ENCODE data around the gene FAM200B.

Gene FAM200B

DNA sequence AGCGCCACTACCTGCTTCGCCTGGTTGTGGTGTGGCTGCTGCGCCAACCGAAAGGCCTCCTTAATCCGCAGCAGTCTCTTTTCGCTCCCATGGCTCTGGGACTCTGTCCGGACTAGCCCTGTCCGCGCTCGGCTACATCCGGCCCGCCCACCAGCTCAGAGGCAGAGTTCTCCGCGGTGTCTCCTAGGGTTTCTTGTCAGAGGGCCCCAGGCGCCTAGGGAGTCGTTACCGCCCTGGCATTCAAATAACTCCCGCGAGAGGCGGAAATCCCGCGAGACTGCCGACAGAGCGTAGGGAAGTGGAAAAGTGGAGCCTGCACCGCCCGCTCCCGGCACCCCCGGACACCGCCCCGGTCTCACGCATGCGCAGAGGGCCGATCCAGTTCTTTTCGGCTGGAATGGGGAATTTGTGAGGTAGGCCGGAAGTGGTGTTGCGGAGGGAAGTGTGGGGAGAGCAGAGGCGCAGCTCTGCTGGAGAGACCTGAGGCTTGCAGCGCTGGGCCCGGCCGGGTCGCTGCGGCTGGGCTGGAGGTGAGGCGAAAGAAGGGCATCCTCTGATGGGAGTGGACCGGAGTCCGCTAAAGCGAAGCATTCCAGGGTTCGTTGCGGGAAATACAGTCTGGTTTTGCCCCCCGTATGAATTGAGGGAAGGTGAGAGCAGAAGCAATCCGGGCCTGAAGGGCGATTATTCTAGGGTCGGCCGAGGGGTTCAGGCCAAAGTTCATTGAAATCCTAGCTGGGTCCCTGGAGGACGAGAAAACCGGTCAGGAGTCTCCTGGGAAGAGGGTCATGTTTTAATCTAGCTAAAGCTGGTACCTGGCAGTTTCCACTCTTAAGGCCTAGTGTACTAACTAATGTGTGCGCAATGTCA, at the start of gene FAM200B:
FAM200B (plus strand) TSS at position 456 of the 870 bp plus-strand sequence. CDS start 5,151 bp downstream, outside the sequence.
- DNase-seq: peak; percentile 99

DNA sequence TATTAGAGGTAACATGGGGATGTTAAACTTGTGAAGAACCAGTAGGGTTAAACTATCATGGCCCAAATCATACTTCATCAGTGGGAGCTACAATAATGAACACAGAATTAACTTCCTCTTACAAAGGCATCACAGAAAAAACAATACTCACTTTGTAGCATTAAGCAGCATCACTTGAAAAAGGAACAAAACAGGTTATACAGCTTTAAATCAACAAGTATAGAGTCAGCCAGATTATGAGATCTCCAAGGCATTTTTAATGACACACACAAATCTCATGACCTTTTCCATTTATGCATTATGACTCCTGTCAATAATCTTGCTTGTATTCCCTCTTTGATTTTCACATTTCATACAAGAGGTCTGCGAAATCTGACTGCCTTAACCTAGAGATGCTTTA, 44.8 kb upstream of the FAM200B start:
- DNase-seq: no peak

DNA sequence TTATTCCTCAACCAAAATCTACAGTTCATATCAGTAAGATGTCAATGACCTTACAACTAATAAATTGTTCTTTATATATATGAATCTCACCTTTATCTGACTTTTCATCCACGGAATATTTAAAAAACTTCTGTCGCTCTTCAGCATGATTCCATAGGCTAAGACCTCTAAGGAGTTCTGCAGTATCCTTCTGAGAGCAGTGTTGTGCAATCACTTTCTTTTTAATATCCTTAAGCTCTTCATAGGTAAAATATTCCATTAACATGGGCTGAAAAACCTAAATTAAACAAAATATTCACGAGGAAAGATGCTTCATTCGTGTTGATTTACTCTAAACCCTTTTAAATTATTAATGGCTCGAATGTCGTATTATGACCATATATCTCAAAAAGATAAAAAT, 43.2 kb upstream of the FAM200B start:
- DNase-seq: no peak

DNA sequence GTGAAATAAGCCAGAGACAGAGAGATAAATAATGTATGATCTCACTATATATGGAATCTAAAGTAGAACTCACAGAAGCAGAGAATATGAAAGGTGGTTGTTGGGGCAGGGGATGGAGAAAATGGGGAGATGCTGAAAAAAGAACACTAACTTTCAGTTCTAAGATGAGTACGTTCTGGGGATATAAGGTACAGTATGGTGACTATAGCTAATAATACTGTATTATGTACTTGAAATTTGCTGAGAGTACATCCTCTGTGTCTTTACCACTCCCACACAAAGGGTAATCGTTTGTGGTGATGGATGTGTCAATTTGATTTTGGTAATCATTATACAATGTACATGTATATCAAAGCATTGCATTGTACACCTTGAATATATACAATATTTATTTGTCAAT, 33.0 kb upstream of the FAM200B start:
- DNase-seq: no peak

DNA sequence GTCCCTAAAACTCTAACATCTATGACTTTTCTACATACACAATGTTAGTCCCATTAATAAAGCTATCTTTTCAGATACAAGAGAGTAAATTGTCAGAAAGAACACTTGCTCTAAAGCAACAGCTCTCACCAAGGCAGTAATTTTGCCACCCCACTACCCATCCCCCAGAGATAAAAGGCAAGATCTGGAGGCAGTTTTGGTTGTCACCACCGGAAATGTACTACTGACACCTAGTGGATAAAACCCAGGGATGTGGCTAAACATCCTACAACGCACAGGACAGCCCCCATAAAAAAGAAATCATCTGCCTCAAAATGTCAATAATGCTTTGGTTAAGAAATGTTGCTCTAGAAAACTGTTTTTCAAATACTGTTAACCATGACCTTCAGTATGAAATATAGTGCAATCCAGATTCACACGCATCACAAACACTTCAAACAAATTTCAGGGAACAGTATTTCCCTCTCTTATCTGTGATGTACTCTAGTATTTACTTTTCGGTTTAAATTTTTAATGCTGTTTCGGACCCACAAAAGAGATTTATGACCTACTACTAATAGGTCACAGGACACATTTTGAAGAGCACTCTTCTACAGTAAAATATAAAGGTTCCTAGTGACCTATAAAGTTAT, 31.6 kb upstream of the FAM200B start:
- DNase-seq: peak; percentile 67

DNA sequence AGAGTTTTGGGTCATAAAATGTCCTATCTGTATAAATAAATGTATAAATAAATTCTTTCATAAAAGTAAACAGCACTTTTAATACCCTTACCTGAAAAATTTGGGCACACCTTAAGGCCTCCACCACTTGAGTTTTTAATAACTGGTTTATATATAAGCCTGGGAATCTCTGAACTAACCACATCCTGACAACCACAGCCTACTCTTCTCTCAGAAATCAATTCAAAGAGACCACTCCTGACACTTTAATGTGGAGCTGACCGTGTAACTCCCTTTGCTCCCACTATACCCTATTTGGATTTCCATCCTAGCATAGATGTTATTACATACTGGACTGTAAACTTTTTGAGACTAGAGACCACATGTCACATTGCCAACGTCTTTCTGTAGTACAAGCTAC, 30.0 kb upstream of the FAM200B start:
- DNase-seq: no peak

DNA sequence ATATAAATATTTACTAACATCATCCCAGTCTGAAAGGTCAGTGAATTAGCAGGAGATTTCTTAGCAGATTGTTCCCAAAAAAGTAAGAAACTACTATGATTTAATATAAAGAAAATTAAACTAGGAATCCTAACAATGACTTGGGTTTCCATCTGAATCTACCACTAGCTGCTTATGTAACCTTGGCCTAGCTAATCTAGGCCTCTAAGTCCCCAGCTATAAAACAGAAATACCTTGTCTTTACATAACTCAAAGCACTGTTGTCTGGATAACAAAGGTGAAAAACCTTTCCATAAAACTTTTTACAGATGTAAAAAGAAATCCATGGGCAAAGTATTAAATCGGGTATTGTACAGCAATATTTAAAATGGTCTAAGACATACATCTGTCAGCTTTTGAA, 29.4 kb upstream of the FAM200B start:
- no peak for DNase-seq

DNA sequence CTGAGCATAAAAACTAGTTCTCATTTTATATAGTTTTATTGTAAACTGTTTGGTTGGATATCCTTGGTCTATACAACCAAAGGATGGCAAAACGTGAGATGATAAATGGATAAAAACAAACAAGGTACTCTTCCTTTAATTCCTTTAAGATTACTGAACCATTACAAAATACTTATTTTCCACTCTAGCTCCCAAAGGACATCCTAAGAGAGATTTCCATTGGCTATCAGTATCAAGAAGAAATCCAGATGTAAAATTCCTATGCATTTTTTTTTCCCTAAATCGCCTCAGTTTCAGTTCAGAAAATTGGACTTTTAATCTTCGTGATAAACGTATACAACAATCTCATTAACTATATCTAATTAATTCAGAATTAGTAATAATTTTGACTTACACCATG, 28.8 kb upstream of the FAM200B start:
- no peak for DNase-seq

DNA sequence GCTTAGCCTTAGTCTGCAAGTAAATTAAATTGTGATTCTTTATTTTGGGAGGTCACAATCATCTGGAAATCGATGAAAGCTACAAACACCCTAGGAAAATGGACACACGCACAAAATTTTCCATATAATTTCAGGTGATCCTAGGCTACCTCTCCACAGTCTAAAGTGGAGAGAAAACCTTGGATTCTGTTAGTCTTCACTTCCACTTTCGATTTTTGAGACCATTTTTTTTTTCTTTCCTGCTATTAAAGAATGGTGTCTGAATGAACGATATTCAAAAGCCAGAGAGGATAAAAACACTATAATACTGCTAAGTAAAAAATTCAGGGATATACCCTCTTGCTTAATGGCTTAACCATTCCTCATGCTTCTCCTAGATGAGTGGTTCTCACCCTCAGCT, 28.2 kb upstream of the FAM200B start:
- no peak for DNase-seq

DNA sequence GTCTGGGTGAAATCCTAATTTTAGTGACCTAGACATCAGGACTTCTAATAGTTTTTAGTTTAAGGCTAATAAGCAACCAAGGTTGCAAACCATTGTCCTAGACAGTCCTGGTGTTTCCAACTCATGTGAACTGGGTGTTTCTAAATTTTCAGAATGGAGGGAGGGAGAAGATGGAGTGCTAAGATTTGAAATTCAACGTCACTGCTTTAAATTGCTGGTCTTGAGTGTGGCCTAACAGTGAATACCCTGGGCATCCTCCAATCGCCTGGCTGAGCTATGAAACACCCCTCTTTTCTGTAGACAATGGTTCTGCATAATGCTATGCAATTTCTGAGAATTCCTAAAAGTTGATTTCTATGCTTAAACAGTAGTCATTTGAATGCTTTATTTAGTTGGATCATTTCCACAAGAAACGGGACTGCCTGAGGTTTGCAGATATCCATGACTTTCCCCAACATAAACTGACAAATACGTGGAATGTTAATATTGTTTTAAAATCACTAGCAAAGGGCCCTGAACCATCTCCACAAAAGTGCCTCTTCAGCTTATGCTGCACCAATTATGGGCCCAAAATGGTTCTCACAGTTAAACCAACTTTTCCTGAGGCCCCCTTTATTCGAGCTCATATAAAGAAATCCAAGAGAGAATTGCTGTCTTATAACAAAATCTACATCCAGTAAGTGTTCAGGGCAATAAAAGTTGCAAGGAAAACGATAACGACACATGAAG, 27.6 kb upstream of the FAM200B start:
- peak; percentile 68 for DNase-seq

DNA sequence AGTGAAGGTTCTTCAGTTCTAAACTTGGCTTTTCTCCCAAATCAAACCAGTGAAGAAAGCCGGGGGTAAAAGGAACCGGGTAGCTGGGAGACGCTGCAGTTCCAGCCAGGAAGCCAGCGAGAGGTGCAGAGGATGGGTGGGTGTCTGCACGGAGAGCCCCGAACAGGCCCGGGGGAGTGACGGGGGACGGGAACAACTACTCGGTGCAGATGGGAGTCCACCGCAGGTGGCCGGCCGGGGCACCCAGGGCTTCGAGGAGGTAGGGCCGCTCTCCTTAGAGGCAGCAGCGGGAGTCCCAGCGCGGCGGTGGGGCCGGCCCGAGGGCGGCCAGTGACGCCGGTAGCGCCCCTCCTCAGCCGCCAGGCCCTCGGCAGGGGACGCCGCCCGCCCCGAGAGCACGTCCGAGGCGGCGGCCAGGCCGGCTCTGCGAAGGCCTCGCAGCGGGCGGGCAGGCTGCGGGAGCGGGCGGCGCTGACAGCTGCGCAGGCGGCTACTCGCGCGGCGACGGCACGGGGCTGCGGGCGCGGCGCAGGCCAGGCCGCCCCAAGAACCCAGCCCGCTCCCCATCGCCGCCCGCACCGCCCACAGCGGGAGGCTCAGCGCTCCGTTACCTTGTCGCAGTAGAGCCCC, 26.9 kb upstream of the FAM200B start:
- peak; percentile 45 for DNase-seq

DNA sequence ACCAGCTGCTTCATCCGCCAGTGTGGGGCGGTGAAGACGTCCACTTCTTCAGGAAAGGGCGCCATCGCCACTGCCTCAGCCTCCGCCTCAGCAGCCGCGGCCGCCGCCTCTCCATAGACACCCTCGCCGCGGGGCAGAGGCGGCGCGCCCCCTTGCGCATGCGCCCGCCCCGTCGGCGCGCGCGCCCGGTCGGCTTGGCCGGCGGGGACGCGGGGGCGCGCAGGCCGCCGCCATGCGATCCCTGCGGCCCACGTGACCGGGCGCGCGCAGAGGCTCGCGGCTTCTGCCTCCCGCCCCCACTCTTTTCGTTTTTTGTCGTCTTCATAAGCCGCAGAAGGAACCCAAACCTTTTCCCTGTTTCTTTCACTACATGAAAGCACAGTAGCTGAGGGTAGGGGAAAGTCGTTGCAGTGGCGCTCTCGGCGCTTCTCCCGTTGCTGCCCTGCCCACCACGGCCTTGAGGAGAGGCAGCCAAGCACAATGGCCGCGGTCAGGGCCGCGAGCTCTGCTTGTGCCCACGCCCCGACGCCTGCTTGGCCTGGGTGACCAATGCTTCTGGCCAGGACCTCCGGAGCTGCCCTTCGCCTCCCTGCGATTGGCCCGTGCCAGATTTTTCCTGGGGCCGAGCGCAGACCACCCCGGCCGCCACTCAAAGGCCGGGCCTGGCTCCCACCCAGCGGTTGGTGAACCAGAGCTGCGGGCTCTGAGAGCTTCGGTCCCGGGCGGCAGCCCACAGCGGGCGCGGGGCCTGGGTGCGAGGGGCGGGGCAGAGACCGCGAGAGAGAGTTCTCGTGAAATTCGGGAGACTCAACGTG, 26.2 kb upstream of the FAM200B start, which contains the start of gene FBXL5:
FBXL5 (minus strand) TSS at position 135 of the 815 bp plus-strand sequence; CDS start at position 65, 70 bp downstream.
- DNase-seq: peak; percentile 91

DNA sequence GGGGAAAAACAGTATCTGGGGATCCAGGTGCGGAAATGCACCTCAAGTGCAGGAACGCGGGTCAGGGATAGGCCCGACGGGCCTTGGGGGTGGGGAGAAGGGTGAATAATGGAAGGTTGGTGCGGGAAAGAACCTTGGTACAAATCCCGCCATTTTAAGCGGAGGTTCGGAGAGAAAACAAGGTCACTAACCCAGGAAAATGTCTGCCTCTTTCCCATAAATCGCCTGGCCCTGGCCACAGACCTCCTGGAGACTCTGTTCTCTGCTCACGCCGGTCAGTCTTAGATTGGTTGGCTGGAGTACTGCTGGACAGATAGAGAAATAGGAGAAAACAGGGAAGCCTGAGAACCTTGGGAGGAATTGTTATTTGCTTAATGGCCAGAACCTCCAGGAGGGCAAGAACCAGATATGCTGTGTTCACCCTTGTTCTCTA, 25.6 kb upstream of the FAM200B start:
- DNase-seq: no peak

DNA sequence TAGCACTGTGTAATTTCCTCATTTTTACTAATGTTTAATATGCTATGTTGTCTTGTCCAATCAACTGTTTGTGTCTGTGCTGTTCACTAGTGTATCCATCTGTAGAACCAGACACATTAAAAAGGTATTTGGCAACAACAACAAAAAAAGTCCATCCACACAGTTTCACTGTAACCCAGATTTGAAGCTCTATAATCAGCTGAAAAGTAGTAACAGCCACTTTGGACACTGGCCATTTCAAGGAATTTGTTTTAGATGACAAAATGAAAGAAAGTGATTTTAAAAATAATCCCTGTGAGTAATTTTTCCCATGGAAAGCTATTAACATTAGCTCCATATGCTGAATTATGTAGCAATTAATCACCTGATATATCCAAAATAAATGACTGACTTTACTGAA, 24.3 kb upstream of the FAM200B start:
- no peak for DNase-seq

DNA sequence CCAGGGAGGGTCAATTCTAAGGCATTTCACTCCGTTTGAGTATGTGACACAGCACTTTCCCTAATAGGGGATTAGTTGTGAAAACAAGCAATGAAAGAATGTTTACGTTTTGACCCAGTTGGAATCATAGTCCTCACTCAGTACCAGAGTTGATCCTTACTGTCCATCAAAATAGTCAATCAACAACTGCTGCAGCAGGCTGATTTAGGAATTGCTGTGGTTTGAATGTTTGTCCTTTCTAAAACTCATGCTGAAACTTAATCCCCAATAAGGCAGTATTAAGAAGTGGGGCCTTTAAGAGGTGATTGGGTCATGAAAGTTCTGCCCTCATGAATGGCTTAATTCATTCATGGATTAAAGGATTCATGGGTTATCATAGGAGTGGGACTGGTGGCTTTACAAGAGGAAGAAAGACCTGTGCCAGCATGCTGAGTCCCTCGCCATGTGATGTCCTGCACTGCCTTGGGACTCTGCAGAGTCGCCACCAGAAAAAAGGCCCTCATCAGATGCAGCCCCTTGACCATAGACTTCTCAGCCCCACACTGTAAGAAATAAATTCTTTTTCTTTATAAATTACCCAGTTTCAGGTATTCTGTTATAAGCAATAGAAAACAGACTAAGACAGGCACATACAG, 23.4 kb upstream of the FAM200B start:
- no peak for DNase-seq

DNA sequence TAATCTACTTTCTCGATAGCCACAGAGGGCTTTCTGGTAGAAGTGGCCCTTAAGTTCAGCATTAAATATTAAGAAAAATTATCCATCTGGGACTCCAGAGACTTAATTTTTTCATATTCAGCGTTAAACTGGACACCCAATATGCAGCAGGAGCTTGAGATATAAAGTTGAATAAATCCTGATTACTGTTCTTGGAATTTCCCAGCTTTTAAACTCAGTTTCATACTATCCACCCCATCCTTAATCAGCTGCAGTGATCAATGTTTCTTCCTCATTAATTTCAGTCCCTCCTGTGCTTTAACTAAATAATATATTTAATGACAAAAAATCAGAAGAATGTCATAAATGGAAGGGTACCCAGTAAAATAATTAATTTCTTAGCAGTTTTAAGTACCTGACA, 22.8 kb upstream of the FAM200B start:
- no peak for DNase-seq

DNA sequence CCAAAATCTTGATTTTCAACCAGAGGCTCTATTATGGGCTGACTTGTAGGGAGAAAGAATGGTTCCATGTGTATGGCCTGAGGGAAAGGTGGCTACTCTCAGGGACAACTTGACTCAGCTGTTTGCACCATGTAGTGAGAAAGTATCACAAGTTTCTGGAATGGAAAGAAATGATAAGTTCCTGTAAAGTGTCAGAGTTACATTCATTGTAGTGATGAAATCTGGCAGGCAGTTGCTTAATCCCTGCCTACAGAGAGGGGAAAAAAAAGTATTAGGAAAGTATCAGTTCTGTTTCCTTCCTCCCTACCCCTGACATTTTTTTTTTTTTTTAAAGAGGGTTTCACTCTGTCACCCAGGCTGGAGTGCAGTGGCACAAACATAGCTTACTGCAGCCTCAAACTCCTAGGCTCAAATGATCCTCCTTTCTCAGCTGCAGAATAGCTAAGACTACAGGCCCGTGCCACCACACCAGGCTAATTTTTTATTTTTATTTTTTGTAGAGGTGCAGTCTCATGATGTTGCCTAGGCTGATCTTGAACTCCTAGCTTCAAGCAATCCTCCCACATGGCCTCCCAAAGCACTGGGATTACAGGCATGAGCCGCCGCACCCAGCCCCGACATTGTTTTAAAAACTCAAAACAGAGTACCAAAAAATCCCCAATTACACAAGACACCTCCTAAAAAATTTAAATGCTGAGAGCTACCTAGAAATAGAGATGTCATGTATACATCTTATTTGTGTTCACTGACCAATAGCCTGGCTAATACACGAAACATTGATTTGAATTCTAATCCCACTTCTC, 21.7 kb upstream of the FAM200B start:
- DNase-seq: peak; percentile 61

DNA sequence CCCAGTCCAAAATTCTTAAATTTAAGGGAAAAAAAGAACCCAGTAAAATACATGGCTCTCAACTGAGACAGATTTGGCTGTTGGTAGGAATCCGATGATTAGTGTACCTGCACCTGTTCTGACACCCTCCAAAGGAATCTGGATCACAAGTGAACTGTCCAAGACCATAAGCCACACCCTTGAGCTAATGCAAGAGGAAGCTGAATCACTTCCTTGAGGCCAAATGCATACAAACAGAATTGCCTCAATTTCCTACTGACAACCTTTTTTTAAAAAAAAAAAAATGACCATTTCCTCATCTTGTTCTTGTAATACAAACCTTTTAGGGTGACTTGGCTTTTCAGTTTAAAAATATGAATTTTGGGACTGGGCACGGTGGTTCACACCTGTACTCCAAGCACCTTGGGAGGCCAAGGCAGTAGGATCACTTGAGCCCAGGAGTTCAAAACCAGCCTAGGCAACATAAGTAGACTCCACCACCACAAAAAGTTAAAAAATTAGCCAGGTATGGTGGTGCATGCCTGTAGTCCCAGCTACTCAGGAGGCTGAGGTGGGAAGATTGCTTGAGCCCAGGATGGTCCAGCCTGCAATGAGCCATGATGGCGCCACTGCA, 15.8 kb upstream of the FAM200B start:
- DNase-seq: peak; percentile 27

DNA sequence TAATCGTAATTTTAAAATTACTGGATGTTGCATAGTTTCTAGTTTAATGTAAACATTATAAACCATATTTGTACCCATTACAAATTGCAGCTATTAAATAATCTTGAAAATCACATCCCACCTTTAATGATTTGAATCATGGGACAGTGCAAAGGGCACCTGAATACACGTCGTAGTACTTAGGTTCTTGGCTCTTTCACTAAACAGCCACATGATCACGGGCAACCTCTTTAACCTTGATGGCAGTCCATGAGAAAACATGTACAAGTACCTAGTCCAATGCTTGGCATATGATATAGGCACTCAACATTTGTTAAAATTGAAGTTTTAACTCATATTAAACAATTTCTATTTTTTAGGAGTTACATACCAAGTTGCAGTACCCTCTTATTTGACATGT, 14.6 kb upstream of the FAM200B start:
- DNase-seq: no peak

Data from fibroblast of skin of right biceps (primary cell).